ENCODE results near the gene SLCO2B1.

Gene SLCO2B1

DNA sequence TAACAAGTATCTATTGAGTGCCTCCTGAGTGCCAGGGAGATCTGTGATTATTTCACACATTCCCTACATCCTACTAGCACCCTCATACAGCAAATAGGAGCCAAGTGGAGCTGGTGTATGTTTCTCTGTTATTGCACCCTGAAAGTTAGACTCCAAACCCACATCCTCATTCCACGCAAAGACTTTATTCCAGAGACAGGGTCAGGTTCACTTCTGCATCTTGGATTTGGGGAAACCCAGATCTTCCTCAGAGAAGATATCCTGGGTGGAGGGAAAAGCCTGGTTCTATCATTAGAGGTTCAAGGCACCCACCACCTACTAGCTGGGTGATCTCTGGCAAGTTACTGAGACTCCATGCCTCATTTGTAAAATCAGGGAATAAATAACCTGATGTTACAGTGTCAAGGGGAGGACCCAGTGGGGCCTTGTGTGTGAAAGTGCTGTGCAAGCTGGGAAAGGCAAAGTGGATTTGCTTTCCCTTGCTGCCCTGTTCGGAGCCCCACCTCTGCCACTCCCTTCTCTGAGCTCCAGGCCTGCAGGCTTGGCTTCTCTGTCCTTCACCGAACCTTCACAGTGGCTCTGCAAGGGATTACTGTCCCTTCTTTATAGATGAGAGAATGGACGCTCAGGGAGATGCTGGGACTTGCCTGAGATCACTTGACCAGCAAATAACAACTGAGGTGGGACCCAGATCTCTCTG is 991 bp upstream of the SLCO2B1 start:
- no peak for DNase-seq (ENCODE audit: extremely low read depth, insufficient read length)
- H3K27me3 ChIP-seq (replicated peaks; ENCODE audit: control insufficient read depth, insufficient read depth, low read length): peaks cover 1% of the 10 kb centered on the region
- TF ChIP-seq, protein P1, sequence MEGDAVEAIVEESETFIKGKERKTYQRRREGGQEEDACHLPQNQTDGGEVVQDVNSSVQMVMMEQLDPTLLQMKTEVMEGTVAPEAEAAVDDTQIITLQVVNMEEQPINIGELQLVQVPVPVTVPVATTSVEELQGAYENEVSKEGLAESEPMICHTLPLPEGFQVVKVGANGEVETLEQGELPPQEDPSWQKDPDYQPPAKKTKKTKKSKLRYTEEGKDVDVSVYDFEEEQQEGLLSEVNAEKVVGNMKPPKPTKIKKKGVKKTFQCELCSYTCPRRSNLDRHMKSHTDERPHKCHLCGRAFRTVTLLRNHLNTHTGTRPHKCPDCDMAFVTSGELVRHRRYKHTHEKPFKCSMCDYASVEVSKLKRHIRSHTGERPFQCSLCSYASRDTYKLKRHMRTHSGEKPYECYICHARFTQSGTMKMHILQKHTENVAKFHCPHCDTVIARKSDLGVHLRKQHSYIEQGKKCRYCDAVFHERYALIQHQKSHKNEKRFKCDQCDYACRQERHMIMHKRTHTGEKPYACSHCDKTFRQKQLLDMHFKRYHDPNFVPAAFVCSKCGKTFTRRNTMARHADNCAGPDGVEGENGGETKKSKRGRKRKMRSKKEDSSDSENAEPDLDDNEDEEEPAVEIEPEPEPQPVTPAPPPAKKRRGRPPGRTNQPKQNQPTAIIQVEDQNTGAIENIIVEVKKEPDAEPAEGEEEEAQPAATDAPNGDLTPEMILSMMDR (IDR thresholded peaks at IDR 0.05; ENCODE audit: insufficient read depth, low read length, poor library complexity, severe bottlenecking): no peak
- H3K36me3 ChIP-seq (ENCODE audit: control insufficient read depth, insufficient read depth, low read length): no peaks in the 10 kb centered on the region
- no peak overlapping the region for H3K4me3 ChIP-seq (replicated peaks; ENCODE audit: low read depth, low read length)

DNA sequence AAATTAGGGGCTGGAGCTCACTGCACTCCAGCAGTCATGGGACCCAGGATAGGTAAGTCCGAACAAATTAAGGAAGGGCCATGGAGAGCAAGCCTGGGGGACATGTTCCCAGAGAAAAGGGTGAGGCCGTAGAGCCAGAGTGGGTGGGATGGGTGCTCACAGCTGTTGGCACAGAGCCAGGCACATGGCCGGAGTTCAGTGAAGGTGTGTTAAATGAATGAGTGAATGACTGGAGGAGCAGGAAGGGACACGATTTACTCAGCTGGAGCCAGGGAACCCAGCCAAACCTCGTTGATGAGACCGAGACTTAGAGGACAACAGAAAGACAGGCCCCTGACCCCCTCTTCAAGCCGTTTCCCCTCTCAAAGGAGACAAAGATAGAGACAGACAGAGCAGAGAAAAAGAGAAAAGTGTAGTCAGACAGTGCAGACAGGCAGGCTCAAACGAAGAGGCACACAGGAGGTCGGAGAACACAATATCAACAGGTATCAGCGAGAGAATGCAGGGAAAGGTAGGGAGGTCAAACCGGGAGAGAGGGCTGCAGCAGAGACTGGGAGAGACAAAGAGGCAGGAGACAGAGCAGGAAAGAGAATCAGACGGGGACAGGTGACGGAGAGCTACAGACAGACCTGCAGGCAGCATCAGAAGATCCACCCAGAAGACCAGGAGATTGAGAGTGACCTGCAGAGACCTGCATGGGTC is 590 bp downstream of the SLCO2B1 start:
- TF ChIP-seq, protein P1 (IDR thresholded peaks at IDR 0.05; ENCODE audit: insufficient read depth, low read length, poor library complexity, severe bottlenecking): no peak
- Histone ChIP-seq H3K4me3 (replicated peaks; ENCODE audit: low read depth, low read length) (no peak overlapping the region), H3K36me3 (ENCODE audit: control insufficient read depth, insufficient read depth, low read length) (no peaks in the 10 kb centered on the region), H3K27me3 (replicated peaks; ENCODE audit: control insufficient read depth, insufficient read depth, low read length) (peaks cover 1% of the 10 kb centered on the region)
- no peak for DNase-seq (ENCODE audit: extremely low read depth, insufficient read length)

DNA sequence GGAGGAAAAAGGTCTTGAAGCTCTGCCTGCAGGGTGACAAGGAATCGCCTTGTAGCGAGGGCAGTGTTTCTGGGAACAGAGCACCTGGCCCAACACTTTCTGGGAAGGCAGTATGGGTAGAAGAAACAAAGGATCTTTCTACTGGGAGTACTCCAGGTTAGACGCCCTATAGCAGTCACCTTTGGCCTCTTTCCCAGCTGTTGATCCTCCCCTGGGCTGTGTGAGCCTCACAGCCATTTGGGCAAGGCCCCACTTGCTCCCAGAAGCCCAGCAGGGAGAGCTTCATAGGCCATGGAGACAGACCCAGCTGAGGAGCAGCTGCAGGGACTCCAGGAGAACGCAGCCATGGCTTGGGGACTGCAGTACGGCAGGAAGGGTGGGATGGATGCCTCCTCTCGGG is 1.2 kb downstream of the SLCO2B1 start:
- no peak overlapping the region for H3K4me3 ChIP-seq (replicated peaks; ENCODE audit: low read depth, low read length)
- TF ChIP-seq, protein P1 (IDR thresholded peaks at IDR 0.05; ENCODE audit: insufficient read depth, low read length, poor library complexity, severe bottlenecking): no peak
- no peak for DNase-seq (ENCODE audit: extremely low read depth, insufficient read length)
- H3K27me3 ChIP-seq (replicated peaks; ENCODE audit: control insufficient read depth, insufficient read depth, low read length): peaks cover 1% of the 10 kb centered on the region
- no peaks in the 10 kb centered on the region for H3K36me3 ChIP-seq (ENCODE audit: control insufficient read depth, insufficient read depth, low read length)

DNA sequence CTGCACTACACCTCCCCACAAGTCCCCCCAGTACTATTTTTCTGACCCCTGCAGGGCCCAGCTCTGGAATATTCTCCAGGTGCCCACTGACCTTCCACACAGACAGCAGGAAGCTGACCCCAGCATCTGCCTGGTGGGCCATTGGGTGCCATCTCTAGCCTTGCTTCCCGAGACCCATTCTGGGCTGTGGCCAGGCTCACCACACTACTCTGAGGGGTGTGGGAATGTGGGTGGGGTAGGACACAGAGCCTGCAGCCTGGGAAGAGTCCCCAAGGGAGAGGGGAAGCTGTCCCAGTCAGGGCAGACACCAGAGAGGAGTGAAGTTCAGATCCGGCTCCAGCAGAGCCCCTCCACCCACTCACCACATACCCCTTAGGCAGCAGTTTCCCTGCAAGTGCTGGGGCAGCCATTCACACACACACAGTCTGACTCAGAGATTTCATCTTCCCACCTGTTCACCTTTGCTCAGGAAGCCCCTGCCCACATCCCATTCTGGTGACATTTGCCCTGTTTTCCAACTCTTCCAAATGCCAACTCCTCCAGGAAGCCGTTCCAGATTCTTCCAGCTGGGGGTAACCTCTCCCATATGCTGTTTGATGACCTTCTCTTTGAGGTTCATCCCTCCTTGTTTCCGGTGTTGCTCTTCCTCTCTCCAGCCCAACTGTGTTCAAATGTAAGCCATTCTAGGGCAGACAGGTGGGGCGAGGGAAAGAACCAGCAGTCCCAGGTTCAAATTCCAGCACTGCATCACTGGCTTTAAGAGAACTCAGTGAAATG is 1.9 kb downstream of the SLCO2B1 start:
- Histone ChIP-seq H3K27me3 (replicated peaks; ENCODE audit: control insufficient read depth, insufficient read depth, low read length) (peaks cover 1% of the 10 kb centered on the region), H3K36me3 (ENCODE audit: control insufficient read depth, insufficient read depth, low read length) (no peaks in the 10 kb centered on the region), H3K4me3 (replicated peaks; ENCODE audit: low read depth, low read length) (no peak overlapping the region)
- TF ChIP-seq, protein P1 (IDR thresholded peaks at IDR 0.05; ENCODE audit: insufficient read depth, low read length, poor library complexity, severe bottlenecking): no peak
- DNase-seq (ENCODE audit: extremely low read depth, insufficient read length): no peak

DNA sequence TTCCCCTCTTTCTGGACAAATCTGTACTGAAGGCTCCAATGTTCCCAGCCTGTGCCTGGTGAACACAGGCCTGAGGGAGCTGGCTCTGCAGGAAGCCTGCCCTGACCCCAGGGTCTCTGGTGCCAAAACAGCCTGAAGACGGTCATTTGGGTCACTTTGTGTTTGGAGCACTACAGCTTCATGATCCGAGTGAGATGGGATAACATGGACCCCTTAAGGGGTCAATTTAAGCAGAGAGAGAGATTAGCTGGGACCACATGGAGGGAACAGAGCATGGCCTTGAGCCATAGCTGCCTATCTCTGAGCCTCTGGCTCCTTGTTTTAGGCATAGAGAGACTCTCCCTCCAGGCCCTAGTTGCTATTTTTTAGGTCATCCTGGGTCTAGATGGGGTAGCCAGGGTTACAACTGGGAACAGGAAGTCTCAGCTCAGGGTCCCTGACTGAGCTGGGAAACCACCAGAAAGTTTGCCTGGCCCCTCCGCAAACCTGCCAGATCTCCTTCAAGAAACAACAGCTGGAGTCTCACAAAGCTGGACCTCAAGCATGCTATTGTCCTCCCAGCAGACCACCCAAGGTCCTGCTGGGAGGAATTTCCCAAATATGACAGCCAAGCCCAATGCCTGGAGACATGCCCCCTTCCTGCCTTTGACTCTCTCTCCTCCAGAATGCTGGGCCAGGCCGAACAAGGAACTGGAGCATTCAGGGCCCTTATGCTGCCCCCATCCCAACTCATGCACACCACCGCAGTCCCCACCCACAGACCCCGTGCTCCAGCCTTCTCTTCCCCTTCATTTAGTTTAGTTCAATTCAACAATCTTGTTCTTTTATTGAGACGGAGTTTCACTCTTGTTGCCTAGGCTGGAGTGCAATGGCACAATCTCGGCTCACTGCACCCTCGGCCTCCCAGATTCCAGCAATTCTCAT is 4.0 kb downstream of the SLCO2B1 start:
- TF ChIP-seq, protein P1 (IDR thresholded peaks at IDR 0.05; ENCODE audit: insufficient read depth, low read length, poor library complexity, severe bottlenecking): no peak
- DNase-seq (ENCODE audit: extremely low read depth, insufficient read length): no peak
- Histone ChIP-seq H3K36me3 (ENCODE audit: control insufficient read depth, insufficient read depth, low read length) (no peaks in the 10 kb centered on the region), H3K27me3 (replicated peaks; ENCODE audit: control insufficient read depth, insufficient read depth, low read length) (peaks cover 1% of the 10 kb centered on the region; the same call in 1 of the 2 replicates), H3K4me3 (replicated peaks; ENCODE audit: low read depth, low read length) (no peak overlapping the region)

Data from GM06990 (cell line).